Measurements from ENCODE around the gene PASK. TPM values are rescaled to one million over a fixed set of nuclear protein-coding genes. Genes with fewer than 3 reads are reported as not detected.

PASK gene
- total and polyA plus RNA-seq, 2 of the 4 experiments (the other 2 are of a cell fraction), result 4.1 TPM

DNA sequence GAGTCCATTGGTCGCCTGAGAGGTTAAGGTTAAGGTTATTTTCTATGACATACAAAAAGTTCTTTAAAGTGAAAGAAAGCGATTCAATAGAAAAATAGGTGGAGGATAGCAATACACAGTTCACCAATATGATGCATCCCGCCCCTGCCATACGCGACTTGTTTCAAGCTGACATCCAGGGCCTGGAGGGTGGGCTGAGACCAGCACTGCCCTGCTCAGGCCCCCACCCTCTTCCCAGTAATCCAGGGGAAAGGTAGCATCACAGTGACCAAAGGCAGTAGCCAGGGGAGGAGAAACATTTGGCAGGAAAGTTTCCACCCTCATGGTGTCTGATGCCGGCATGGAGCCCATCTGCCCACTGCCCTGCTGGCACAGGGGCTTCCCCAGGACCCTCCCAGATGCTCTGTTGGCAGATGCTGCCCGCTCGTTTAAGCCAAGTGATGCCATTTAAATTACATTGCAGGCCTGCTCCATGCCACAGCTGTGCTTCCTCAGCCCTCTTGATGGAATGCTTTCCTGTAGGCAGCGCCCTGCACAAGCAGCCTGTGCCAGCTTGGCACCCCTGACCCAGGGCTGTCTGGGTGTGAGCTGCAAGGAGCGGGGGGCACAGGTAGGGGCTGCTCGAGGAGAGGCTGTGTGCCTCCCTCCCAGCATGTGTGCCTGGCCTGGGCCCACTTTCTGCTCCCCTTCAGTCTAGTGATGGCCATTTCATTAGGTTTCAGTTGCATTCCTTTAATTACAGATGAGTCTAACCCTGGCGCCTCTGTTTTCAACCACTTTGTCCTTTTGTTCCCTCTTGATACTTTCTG, 28.5 kb upstream of the PASK start:
- Histone ChIP-seq H4K91ac (ENCODE audit: insufficient read depth, low read depth, low read length) (no peak overlapping the region), H4K8ac (ENCODE audit: low read depth in 2 of 2, low read length in 2 of 2) (no peak overlapping the region), H3K56ac (ENCODE audit: extremely low read depth, insufficient read depth, low read length) (no peak overlapping the region), H4K5ac (ENCODE audit: low read depth, low read length) (no peak overlapping the region), H3K4ac (ENCODE audit: low read depth, low read length) (no peak overlapping the region), H3K23ac (ENCODE audit: low read depth, low read length) (no peak overlapping the region), H3K4me2 (ENCODE audit: low read depth, low read length) (no peak overlapping the region), H4K20me1 (ENCODE audit: insufficient read depth, low read length) (no peaks in the 10 kb centered on the region), H2AFZ (replicated peaks; ENCODE audit: low read length, poor library complexity) (no peak overlapping the region), H3K9ac (ENCODE audit: low read depth, low read length) (no peak overlapping the region), H3K4me3 (ENCODE audit: insufficient read depth, low read depth, low read length) (no peak overlapping the region), H3K14ac (replicated peaks; ENCODE audit: low read depth, low read length) (no peak overlapping the region), H2BK5ac (ENCODE audit: low read depth, low read length, poor library complexity, severe bottlenecking) (no peak overlapping the region), H3K18ac (ENCODE audit: low read depth, low read length) (no peak overlapping the region), H3K27me3 (ENCODE audit: control insufficient read depth, insufficient read depth, low read length) (no peaks in the 10 kb centered on the region), H3K36me3 (ENCODE audit: control insufficient read depth, insufficient read depth, low read length) (peaks cover 13% of the 10 kb centered on the region), H3K27ac (ENCODE audit: insufficient read depth, low read length) (no peak overlapping the region), H2BK20ac (ENCODE audit: low read depth, low read length) (no peak overlapping the region), H3K79me1 (ENCODE audit: low read depth in 1 of 2, low read length in 2 of 2) (no peaks in the 10 kb centered on the region), H2BK15ac (ENCODE audit: low read depth, low read length) (no peak overlapping the region), H3K9me3 (ENCODE audit: control insufficient read depth, insufficient read depth, low read length) (no peaks in the 10 kb centered on the region), H2AK5ac (ENCODE audit: low read depth, low read length) (no peak overlapping the region), H3K4me1 (ENCODE audit: control insufficient read depth, insufficient read depth, low read length) (no peaks in the 10 kb centered on the region), H3K9me1 (ENCODE audit: insufficient read depth, low read length) (peaks cover 3% of the 10 kb centered on the region; the same call in 1 of the 2 replicates), H2BK120ac (ENCODE audit: low read depth, low read length) (no peak overlapping the region), H2AK9ac (replicated peaks; ENCODE audit: low read depth, low read length, poor library complexity) (no peak overlapping the region)
- DNase-seq (no peak), ATAC-seq (ENCODE audit: low read depth) (no peak)
- ChIA-PET POLR2A (ENCODE audit: unreplicated experiment) (no interaction called here), CTCF (no interaction called here)
- intact Hi-C loops (cut with micrococcal nuclease), result no loop called here
- in situ Hi-C loops (cut with MboI; ENCODE audit: low sequenced_read_pairs), result no loop called here
- no TSS peak for BruUV-seq (replicated peaks)
- WGBS, 2 experiments (ENCODE audit: extremely low coverage in 2 of 2, insufficient read length in 1 of 2), result 89% methylated on average over 3 of the region's 12 CpGs; no CpG with 5 or more reads in 1 of the 2 experiments
- TF ChIP-seq, protein P1, sequence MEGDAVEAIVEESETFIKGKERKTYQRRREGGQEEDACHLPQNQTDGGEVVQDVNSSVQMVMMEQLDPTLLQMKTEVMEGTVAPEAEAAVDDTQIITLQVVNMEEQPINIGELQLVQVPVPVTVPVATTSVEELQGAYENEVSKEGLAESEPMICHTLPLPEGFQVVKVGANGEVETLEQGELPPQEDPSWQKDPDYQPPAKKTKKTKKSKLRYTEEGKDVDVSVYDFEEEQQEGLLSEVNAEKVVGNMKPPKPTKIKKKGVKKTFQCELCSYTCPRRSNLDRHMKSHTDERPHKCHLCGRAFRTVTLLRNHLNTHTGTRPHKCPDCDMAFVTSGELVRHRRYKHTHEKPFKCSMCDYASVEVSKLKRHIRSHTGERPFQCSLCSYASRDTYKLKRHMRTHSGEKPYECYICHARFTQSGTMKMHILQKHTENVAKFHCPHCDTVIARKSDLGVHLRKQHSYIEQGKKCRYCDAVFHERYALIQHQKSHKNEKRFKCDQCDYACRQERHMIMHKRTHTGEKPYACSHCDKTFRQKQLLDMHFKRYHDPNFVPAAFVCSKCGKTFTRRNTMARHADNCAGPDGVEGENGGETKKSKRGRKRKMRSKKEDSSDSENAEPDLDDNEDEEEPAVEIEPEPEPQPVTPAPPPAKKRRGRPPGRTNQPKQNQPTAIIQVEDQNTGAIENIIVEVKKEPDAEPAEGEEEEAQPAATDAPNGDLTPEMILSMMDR (conservative IDR thresholded peaks at IDR 0.05; ENCODE audit: low read depth, low read length), result no peak
- TF ChIP-seq, protein P2, sequence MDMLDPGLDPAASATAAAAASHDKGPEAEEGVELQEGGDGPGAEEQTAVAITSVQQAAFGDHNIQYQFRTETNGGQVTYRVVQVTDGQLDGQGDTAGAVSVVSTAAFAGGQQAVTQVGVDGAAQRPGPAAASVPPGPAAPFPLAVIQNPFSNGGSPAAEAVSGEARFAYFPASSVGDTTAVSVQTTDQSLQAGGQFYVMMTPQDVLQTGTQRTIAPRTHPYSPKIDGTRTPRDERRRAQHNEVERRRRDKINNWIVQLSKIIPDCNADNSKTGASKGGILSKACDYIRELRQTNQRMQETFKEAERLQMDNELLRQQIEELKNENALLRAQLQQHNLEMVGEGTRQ (IDR thresholded peaks at IDR 0.05; ENCODE audit: low read depth, low read length), result no peak
- no peak for TF ChIP-seq RCOR1 (IDR thresholded peaks at IDR 0.05; ENCODE audit: insufficient replicate concordance, low read length)
- no peak for TF ChIP-seq RAD21 (IDR thresholded peaks at IDR 0.05; ENCODE audit: low read length)
- no peak for TF ChIP-seq MXI1 (IDR thresholded peaks at IDR 0.05; ENCODE audit: borderline replicate concordance, low read depth, low read length)
- TF ChIP-seq BHLHE40 (IDR thresholded peaks at IDR 0.05; ENCODE audit: low read depth, low read length), result no peak
- TF ChIP-seq FOS (IDR thresholded peaks at IDR 0.05; ENCODE audit: low read depth, low read length), result no peak
- TF ChIP-seq MAZ (IDR thresholded peaks at IDR 0.05; ENCODE audit: borderline replicate concordance, low read depth, low read length), result no peak
- no peak for TF ChIP-seq RFX5 (IDR thresholded peaks at IDR 0.05; ENCODE audit: low read depth, low read length)
- TF ChIP-seq POLR2A (IDR thresholded peaks at IDR 0.05; ENCODE audit: low read depth, low read length), result no peak
- TF ChIP-seq, protein P3, sequence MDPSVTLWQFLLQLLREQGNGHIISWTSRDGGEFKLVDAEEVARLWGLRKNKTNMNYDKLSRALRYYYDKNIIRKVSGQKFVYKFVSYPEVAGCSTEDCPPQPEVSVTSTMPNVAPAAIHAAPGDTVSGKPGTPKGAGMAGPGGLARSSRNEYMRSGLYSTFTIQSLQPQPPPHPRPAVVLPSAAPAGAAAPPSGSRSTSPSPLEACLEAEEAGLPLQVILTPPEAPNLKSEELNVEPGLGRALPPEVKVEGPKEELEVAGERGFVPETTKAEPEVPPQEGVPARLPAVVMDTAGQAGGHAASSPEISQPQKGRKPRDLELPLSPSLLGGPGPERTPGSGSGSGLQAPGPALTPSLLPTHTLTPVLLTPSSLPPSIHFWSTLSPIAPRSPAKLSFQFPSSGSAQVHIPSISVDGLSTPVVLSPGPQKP (IDR thresholded peaks at IDR 0.05; ENCODE audit: borderline replicate concordance, low read depth, low read length), result no peak
- TF ChIP-seq MAFK (IDR thresholded peaks at IDR 0.05; ENCODE audit: low read depth, low read length), result no peak
- TF ChIP-seq SMC3 (IDR thresholded peaks at IDR 0.05; ENCODE audit: low read depth, low read length), result no peak
- TF ChIP-seq NFE2L2 (IDR thresholded peaks at IDR 0.05; ENCODE audit: low read depth, low read length), result no peak
- TF ChIP-seq CHD1 (IDR thresholded peaks at IDR 0.05; ENCODE audit: low read depth, low read length), result no peak
- TF ChIP-seq CEBPB (IDR thresholded peaks at IDR 0.05; ENCODE audit: low read depth, low read length), result no peak
- dilution Hi-C loops (cut with HindIII; ENCODE audit: low sequenced_read_pairs, unreplicated experiment), result no loop called here

Measured in IMR-90 (cell line).